ENCODE data around the gene TEX35. TPM values are rescaled to one million over a fixed set of nuclear protein-coding genes. Genes with fewer than 3 reads are reported as not detected.

The TEX35 gene
- total RNA-seq, 1 experiment from 2014 or later, result not detected

DNA sequence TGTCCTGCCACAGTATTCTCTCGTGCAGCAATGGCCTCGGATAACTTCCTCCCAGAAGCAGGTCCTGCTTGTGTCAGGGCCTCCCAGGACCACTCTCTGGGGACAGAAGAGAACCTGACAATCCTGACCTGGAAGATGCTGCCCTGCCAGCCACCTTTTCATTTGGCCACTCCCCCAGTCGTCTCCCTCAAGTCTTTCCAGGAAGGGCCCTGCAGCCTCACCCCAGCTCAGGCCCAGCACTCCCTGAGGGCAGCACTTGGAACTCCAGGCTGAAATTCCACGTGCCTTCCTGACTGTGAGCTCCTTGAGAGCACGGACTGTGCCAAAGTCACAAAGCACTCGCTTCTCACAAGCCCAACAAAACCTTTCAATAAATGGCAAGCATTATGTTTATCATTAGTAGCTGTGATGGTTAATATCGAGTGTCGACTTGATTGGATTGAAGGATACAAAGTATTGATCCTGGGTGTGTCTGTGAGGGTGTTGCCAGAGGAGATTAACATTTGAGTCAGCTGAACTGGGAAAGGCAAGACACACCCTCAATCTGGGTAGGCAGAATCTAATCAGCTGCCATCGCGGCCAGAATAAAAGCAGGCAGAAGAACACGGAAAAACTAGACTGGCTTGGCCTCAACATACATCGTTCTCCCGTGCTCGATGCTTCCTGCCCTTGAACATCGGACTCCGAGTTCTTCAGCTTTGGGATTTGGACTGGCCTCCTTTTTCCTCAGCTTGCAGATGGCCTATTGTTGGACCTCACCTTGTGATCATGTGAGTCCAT lies 13.8 kb upstream of the TEX35 start:
- H4K20me1 ChIP-seq (ENCODE audit: insufficient read depth), result no peaks in the 10 kb centered on the region
- no peak overlapping the region for H2AFZ ChIP-seq (ENCODE audit: low read depth, low read length, poor library complexity, severe bottlenecking)
- no peaks in the 10 kb centered on the region for H3K79me2 ChIP-seq (ENCODE audit: insufficient read depth, low read length)
- no peak overlapping the region for H3K4me3 ChIP-seq (replicated peaks in 1 of 2; ENCODE audit: low read depth in 1 of 2, low read length in 2 of 2)
- H3K9me3 ChIP-seq (ENCODE audit: control insufficient read depth in 1 of 2, insufficient read depth in 1 of 2, low read depth in 1 of 2, low read length in 2 of 2), result no peaks in the 10 kb centered on the region
- no peaks in the 10 kb centered on the region for H3K27me3 ChIP-seq (ENCODE audit: insufficient read depth, low read length)
- DNase-seq (ENCODE audit: low read depth, low spot score), result no peak
- TF ChIP-seq, protein P1, sequence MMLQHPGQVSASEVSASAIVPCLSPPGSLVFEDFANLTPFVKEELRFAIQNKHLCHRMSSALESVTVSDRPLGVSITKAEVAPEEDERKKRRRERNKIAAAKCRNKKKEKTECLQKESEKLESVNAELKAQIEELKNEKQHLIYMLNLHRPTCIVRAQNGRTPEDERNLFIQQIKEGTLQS (IDR thresholded peaks at IDR 0.05), result no peak
- TF ChIP-seq RAD21 (IDR thresholded peaks at IDR 0.05; ENCODE audit: low read depth) (no peak), EZH2 (IDR thresholded peaks at IDR 0.05) (no peak), CBX3 (IDR thresholded peaks at IDR 0.05; ENCODE audit: low read depth) (no peak), EZH2phosphoT487 (IDR thresholded peaks at IDR 0.05; ENCODE audit: borderline replicate concordance) (no peak), TCF7L2 (IDR thresholded peaks at IDR 0.05; ENCODE audit: borderline replicate concordance, extremely low read depth, insufficient read depth, insufficient read length) (no peak), YY1 (IDR thresholded peaks at IDR 0.05; ENCODE audit: extremely low read depth, insufficient replicate concordance, low read depth, low read length) (no peak), POLR2AphosphoS5 (IDR thresholded peaks at IDR 0.05; ENCODE audit: low read depth, low read length) (no peak), ELF1 (IDR thresholded peaks at IDR 0.05; ENCODE audit: borderline replicate concordance, low read depth) (no peak), EGR1 (IDR thresholded peaks at IDR 0.05; ENCODE audit: low read depth) (no peak), SRF (IDR thresholded peaks at IDR 0.05; ENCODE audit: low read depth) (no peak), SP1 (IDR thresholded peaks at IDR 0.05; ENCODE audit: low read depth) (no peak), SIN3A (IDR thresholded peaks at IDR 0.05; ENCODE audit: low read depth) (no peak), ZFX (IDR thresholded peaks at IDR 0.05) (no peak)
- TF ChIP-seq, protein P2, sequence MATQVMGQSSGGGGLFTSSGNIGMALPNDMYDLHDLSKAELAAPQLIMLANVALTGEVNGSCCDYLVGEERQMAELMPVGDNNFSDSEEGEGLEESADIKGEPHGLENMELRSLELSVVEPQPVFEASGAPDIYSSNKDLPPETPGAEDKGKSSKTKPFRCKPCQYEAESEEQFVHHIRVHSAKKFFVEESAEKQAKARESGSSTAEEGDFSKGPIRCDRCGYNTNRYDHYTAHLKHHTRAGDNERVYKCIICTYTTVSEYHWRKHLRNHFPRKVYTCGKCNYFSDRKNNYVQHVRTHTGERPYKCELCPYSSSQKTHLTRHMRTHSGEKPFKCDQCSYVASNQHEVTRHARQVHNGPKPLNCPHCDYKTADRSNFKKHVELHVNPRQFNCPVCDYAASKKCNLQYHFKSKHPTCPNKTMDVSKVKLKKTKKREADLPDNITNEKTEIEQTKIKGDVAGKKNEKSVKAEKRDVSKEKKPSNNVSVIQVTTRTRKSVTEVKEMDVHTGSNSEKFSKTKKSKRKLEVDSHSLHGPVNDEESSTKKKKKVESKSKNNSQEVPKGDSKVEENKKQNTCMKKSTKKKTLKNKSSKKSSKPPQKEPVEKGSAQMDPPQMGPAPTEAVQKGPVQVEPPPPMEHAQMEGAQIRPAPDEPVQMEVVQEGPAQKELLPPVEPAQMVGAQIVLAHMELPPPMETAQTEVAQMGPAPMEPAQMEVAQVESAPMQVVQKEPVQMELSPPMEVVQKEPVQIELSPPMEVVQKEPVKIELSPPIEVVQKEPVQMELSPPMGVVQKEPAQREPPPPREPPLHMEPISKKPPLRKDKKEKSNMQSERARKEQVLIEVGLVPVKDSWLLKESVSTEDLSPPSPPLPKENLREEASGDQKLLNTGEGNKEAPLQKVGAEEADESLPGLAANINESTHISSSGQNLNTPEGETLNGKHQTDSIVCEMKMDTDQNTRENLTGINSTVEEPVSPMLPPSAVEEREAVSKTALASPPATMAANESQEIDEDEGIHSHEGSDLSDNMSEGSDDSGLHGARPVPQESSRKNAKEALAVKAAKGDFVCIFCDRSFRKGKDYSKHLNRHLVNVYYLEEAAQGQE (IDR thresholded peaks at IDR 0.05; ENCODE audit: low read depth), result no peak
- TF ChIP-seq, protein P3, sequence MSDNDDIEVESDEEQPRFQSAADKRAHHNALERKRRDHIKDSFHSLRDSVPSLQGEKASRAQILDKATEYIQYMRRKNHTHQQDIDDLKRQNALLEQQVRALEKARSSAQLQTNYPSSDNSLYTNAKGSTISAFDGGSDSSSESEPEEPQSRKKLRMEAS (IDR thresholded peaks at IDR 0.05), result no peak
- H3K4me2 ChIP-seq (ENCODE audit: low read length), result no peak overlapping the region
- H3K9ac ChIP-seq (ENCODE audit: low read length), result no peak overlapping the region
- ChIA-PET POLR2A (no interaction called here), CTCF (interaction anchor here (0.8 to 3.7 kb wide), 4 partner anchors 13 to 199 kb away, joined by 3 to 38 read pairs (median 4); no protein-coding TSS in a partner anchor), RAD21 (ENCODE audit: low non-redundant PET in 1 of 2, low total read pairs in 2 of 2, uncharacterized antibody in 2 of 2, unreplicated experiment in 2 of 2) (no interaction called here)
- no peak overlapping the region for H3K27ac ChIP-seq (ENCODE audit: low read depth, low read length)
- intact Hi-C loops (cut with micrococcal nuclease), result no loop called here
- no peaks in the 10 kb centered on the region for H3K36me3 ChIP-seq (ENCODE audit: control insufficient read depth in 1 of 2, insufficient read depth in 2 of 2, low read length in 2 of 2)
- peaks cover 0 to 7% of the 10 kb centered on the region in 2 experiments; a peak in 1 of 4 replicates for H3K4me1 ChIP-seq (ENCODE audit: control insufficient read depth in 1 of 2, insufficient read depth in 2 of 2, low read length in 2 of 2)
- no TSS peak for BruUV-seq (replicated peaks)
- no peak for ATAC-seq
- no peaks in the 10 kb centered on the region for H3K9me2 ChIP-seq (ENCODE audit: insufficient read depth)
